ENCODE measurements around the gene SLC25A26.

DNA sequence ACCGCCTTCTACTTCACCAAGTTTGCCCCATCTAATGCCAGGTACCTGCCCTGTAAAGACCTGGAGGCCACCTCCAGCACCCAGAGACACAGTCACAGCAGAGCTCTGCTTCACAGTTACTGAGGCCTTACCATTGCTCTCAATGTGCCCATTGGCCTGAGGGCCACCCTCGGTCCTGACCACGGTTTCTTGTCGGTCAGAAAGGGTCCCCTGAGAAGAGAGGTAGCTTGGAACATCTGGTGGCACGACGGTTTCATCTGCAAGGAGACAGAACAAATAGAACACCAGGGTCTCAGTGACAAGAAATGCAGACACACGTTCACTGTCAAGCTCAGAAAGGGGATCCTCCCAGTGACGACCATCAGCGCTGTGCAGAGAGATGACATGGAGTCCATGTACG lies 161.3 kb downstream of the SLC25A26 start:
- TF ChIP-seq POLR2A (IDR thresholded peaks at IDR 0.05; ENCODE audit: borderline replicate concordance, extremely low read depth, insufficient read depth, insufficient read length) (no peak), EZH2 (IDR thresholded peaks at IDR 0.05) (no peak), YY1 (IDR thresholded peaks at IDR 0.05; ENCODE audit: extremely low read depth, insufficient replicate concordance, low read depth, low read length) (no peak), EZH2phosphoT487 (IDR thresholded peaks at IDR 0.05; ENCODE audit: borderline replicate concordance) (no peak), ZNF274 (IDR thresholded peaks at IDR 0.05; ENCODE audit: low read depth, low read length) (no peak), CBX3 (IDR thresholded peaks at IDR 0.05; ENCODE audit: low read depth) (no peak), CEBPB (IDR thresholded peaks at IDR 0.05; ENCODE audit: low read depth) (no peak)
- TF ChIP-seq, protein P1, sequence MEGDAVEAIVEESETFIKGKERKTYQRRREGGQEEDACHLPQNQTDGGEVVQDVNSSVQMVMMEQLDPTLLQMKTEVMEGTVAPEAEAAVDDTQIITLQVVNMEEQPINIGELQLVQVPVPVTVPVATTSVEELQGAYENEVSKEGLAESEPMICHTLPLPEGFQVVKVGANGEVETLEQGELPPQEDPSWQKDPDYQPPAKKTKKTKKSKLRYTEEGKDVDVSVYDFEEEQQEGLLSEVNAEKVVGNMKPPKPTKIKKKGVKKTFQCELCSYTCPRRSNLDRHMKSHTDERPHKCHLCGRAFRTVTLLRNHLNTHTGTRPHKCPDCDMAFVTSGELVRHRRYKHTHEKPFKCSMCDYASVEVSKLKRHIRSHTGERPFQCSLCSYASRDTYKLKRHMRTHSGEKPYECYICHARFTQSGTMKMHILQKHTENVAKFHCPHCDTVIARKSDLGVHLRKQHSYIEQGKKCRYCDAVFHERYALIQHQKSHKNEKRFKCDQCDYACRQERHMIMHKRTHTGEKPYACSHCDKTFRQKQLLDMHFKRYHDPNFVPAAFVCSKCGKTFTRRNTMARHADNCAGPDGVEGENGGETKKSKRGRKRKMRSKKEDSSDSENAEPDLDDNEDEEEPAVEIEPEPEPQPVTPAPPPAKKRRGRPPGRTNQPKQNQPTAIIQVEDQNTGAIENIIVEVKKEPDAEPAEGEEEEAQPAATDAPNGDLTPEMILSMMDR (IDR thresholded peaks at IDR 0.05 in 2 of 3, conservative IDR thresholded peaks at IDR 0.05 in 1 of 3; ENCODE audit: borderline replicate concordance in 1 of 3, insufficient read depth in 1 of 3, low read depth in 2 of 3, low read length in 2 of 3) = no peak
- TF ChIP-seq, protein P2, sequence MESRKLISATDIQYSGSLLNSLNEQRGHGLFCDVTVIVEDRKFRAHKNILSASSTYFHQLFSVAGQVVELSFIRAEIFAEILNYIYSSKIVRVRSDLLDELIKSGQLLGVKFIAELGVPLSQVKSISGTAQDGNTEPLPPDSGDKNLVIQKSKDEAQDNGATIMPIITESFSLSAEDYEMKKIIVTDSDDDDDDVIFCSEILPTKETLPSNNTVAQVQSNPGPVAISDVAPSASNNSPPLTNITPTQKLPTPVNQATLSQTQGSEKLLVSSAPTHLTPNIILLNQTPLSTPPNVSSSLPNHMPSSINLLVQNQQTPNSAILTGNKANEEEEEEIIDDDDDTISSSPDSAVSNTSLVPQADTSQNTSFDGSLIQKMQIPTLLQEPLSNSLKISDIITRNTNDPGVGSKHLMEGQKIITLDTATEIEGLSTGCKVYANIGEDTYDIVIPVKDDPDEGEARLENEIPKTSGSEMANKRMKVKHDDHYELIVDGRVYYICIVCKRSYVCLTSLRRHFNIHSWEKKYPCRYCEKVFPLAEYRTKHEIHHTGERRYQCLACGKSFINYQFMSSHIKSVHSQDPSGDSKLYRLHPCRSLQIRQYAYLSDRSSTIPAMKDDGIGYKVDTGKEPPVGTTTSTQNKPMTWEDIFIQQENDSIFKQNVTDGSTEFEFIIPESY (IDR thresholded peaks at IDR 0.05; ENCODE audit: extremely low read depth, insufficient replicate concordance, low read length) = no peak
- TF ChIP-seq, protein P3, sequence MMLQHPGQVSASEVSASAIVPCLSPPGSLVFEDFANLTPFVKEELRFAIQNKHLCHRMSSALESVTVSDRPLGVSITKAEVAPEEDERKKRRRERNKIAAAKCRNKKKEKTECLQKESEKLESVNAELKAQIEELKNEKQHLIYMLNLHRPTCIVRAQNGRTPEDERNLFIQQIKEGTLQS (IDR thresholded peaks at IDR 0.05) = no peak
- TF ChIP-seq, protein P4, sequence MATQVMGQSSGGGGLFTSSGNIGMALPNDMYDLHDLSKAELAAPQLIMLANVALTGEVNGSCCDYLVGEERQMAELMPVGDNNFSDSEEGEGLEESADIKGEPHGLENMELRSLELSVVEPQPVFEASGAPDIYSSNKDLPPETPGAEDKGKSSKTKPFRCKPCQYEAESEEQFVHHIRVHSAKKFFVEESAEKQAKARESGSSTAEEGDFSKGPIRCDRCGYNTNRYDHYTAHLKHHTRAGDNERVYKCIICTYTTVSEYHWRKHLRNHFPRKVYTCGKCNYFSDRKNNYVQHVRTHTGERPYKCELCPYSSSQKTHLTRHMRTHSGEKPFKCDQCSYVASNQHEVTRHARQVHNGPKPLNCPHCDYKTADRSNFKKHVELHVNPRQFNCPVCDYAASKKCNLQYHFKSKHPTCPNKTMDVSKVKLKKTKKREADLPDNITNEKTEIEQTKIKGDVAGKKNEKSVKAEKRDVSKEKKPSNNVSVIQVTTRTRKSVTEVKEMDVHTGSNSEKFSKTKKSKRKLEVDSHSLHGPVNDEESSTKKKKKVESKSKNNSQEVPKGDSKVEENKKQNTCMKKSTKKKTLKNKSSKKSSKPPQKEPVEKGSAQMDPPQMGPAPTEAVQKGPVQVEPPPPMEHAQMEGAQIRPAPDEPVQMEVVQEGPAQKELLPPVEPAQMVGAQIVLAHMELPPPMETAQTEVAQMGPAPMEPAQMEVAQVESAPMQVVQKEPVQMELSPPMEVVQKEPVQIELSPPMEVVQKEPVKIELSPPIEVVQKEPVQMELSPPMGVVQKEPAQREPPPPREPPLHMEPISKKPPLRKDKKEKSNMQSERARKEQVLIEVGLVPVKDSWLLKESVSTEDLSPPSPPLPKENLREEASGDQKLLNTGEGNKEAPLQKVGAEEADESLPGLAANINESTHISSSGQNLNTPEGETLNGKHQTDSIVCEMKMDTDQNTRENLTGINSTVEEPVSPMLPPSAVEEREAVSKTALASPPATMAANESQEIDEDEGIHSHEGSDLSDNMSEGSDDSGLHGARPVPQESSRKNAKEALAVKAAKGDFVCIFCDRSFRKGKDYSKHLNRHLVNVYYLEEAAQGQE (IDR thresholded peaks at IDR 0.05; ENCODE audit: low read depth) = no peak

All from HCT116 (cell line).